Germinal center (tissue), 1 donor: ENCODE measurements around the gene CCR5AS.
"Not testable (repeated sequence)": the region's sequence is repeated elsewhere in the genome, so short reads cannot be mapped to it uniquely, and the experiment has no call there.

Experiments
- DNase-seq: peaks from one replicate; pipeline ENCODE4 v3.0.0; 2012; ENCODE audit warnings: mixed read lengths, low spot score

The CCR5AS gene

DNA sequence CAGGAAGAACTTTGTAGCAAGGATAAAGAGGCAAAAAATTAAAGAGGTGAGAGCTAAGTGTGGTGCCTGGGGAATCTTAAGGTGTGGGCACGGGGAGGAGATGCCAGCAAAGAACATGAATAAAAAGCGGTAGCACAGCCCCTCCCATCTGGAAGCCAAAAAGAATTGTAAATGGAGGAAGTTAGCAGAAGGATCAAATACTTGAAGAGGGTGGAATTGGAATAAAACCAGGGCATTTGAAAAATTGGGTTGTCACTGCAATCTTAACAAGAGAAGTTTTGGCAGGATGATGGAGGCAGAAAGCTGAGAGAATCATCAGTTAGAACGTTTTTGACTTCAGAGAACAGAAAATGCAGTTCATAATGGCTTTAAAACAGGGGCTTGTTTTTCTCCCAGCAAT lies 50.6 kb downstream of the CCR5AS start:
- no peak for DNase-seq

DNA sequence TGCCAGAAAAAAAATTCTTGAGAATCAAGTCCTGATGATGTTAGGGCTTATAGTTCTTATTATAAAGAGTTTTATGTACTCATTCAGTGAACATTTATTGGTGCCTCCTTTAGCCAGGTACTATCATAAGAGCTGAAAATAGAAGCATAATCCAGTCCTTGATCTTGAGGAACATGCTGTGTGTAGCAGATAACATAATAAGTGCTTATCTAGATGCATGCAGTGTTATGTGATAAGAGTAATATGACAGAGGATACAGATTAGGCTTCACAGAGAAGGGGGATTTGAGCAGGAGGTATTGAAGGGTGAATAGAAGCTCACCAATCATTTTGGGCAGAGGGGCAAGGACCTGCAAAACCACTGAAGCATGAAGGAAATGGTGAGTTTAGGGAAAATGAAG lies 51.9 kb downstream of the CCR5AS start:
- DNase-seq, result no peak

DNA sequence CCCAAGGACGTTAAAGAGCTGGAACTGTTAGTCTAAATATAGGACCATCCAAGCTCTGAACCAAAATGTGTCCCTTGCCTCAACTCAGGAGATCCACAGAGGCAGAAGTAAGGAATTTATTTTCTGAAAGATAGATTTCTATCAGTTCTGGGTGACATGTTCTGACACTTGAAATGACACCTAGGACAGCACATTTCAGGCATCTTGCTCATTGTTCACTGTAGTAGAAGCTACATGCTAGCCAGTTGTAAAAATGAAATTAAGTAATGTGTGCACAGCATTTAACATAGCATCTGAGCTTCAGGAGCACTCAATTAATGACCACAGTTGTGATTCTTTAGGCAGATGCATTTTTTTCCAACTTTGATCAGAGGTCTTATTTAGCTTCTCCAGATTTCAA lies 52.4 kb downstream of the CCR5AS start:
- DNase-seq, result no peak

DNA sequence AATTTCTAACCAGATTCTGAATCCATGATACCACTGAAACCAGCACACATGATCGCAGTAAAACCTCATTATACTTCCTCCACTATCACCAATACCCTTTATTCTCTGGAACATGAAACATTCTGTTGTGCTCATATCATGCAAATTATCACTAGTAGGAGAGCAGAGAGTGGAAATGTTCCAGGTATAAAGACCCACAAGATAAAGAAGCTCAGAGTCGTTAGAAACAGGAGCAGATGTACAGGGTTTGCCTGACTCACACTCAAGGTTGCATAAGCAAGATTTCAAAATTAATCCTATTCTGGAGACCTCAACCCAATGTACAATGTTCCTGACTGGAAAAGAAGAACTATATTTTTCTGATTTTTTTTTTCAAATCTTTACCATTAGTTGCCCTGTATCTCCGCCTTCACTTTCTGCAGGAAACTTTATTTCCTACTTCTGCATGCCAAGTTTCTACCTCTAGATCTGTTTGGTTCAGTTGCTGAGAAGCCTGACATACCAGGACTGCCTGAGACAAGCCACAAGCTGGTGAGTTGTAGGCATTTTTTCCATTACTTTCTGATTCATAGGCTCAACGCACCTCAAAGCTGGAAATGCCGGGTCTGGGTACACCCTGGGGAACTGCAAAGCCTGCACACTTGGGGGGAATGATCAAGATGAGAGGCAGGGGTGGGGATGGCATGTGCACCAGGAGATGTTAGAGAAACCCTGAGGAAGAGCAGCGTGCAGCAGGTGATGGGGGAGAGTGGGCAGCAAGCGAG lies 53.0 kb downstream of the CCR5AS start, which contains the start of gene CCR2:
Gene CCR2 (plus strand): TSS at position 465 of the 764 bp plus-strand sequence. CDS start 3,417 bp downstream, outside the sequence.
- DNase-seq, result no peak

DNA sequence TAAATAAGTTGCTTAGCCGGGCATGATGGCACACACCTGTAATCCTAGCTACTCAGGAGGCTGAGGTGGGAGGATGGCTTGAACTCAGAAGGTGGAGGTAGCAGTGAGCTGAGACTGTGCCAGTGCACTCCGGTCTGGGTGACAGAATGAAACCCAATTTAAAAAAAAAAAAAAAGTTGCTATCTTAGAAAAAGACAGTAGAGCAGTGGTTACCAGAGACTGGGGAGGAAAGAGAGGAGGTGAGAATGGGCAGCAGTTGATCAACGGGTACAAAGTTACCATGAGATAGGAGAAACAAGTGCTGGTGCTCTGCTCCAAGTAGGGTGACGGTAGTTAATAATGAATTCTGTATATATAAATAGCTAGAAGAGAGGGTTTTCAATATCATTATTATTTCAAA lies 53.8 kb downstream of the CCR5AS start:
- no peak for DNase-seq

DNA sequence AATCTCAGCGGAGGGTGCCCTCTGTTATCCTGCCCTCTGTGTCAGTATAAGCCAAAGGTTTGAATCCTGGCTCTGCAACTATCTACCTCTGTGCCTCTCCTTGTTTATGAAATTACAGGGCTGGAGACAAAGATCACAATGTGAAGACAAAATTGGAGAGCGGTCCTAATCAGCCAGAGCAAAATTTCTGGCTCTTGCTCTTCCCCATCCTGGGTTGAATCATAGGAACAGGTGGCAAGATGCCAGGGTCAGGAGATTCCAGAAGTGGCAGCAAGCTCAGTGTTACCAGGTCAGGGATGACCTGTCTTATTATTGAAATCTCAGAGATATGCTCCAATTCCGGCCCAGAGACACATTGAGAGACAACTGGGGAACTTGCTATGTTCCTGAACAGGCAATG lies 55.2 kb downstream of the CCR5AS start:
- DNase-seq, result no peak

DNA sequence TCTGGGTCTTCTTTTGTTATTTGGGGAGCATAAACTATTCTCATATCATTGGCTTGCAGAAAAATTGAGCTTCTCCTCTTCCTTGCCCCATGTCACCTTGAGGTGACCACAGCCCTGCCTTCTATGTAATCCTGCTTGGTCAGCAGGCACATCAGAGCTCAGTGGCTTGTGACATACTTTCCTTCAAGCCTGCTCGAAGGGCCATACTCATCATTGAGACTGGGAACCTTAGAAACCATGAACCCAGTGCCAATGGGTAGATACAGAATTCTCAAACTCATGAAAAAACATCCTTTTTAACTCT lies 56.7 kb downstream of the CCR5AS start:
- no peak for DNase-seq

DNA sequence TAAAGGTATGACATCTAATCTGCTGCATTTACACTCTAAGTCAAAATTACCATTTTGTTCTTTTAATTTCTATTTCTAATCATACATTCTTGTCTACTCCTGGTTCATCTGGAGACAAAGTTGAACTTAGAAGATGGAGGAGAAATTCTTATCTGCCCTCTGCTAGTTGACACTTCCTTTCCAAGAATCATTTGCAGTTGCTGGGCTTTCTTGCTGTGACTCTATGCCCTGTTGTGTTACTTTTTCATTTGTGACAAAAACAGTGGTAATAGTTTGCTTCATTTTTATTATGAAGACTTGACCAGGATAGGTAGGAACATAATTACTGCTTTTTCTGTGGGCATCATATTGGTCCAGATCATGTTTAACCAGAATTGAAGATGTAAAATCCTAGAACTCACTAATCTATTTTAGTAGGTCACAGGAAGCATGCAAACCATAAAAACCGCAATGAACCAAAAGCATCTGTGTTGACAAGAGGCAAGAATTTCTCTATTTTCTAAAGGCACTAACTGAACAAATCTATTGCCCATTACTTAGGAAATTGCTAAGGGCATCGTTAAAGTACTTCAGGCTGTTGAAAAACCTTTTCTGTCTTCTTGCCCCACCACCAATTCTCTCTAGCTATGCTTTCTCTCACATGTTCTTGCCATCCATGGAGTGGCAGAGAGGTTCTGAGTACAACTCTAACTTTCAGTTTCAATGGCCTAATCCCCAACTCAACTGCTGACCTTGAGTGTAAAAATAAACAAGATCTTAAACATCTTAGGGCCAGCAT lies 57.2 kb downstream of the CCR5AS start:
- DNase-seq, result no peak

DNA sequence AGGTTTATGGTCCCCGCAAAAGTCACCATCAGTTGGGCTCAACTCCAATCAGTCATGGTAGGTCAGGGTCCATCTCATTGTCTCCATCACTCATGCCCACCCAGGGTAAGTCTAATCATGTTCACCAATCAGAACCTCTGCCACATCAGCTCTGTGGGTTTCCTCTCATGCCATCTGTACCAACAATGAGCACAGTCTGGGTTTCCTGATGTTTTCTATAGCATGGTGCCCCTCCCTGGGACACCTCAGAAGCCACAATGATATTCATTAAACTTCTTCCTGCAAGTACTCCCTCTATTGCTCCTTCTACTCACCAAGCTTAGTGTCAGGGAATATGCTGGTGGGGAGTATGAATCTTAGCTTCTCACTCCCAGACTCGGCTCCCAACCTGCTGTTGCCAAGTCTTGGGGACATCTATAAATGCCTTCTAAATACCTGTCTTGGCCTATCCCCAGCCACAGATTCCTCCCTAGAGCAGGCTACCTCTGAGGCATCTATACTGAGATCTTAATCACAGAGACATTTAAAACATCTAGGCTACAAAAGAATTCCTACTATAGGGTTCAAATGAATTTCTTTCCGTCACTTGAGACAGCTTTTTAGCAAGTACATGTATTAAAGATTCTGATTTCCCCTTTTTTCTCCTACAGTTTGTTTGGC lies 57.9 kb downstream of the CCR5AS start:
- no peak for DNase-seq

DNA sequence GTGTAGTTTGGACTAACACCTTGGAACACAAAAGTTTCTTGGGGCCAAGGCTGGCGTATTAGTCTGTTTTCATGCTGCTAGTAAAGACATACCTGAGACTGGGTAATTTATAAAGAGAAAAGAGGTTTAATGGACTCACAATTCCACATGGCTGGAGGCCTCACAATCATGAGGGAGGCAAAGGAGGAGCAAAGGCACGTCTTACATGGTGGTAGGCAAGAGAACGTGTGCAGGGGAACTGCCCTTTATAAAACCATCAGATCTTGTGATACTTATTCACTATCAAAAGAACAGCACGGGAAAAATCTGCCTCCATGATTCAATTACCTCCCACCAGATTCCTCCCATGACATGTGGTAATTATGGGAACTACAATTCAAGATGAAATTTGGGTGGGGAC lies 62.4 kb downstream of the CCR5AS start:
- DNase-seq, result no peak

DNA sequence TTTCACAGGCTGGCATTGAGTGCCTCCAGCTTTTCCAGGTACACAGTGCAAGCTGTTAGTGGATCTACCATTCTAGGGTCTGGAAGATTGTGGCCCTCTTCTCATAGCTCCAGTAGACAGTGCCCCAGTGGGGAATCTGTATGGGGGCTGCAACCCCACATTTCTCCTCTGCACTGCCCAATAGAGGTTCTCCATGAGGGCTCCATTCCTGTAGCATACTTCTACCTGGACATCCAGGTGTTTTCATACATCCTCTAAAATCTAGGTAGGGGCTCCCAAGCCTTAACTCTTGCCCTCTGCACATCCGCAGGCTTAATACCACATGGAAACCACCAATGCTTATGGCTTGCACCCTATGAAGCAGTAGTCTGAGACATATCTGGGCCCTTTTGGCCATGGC lies 68.0 kb downstream of the CCR5AS start:
- DNase-seq, result no peak

DNA sequence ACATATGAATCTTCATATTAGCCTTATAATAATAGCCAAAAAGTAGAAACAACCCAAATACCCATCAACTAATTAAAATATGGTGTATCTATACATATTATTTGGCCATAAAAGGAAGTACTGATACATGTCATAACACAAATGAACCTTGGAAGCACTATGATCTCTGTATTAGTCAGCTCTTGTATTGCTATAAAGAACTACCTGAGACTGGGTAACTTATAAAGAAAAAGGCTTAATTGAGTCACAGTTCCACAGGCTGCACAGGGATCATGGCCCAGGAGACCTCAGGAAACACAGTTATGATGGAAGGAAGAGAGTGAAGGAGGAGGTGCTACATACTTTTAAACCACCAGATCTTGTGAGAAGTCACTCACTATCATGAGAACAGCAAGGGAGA lies 69.0 kb downstream of the CCR5AS start:
- DNase-seq, result no peak

DNA sequence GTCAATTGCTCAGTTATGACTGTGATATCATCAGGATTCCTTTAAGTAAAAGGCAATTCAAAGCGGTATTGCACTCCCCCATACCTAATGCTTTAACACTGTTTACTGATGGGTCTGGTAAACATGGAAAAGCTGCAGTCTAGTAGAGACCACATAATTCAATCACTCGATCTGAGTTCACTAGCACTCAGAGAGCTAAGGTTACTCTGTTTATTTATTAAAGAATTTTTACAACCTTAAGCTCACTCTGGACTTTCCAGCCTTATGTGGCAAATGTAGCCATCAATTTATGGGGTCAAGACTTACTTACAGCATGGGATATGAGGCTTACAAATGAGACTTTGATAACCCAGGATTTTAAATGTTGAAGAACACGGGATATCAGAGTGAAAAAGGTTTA lies 71.3 kb downstream of the CCR5AS start:
- no peak for DNase-seq

DNA sequence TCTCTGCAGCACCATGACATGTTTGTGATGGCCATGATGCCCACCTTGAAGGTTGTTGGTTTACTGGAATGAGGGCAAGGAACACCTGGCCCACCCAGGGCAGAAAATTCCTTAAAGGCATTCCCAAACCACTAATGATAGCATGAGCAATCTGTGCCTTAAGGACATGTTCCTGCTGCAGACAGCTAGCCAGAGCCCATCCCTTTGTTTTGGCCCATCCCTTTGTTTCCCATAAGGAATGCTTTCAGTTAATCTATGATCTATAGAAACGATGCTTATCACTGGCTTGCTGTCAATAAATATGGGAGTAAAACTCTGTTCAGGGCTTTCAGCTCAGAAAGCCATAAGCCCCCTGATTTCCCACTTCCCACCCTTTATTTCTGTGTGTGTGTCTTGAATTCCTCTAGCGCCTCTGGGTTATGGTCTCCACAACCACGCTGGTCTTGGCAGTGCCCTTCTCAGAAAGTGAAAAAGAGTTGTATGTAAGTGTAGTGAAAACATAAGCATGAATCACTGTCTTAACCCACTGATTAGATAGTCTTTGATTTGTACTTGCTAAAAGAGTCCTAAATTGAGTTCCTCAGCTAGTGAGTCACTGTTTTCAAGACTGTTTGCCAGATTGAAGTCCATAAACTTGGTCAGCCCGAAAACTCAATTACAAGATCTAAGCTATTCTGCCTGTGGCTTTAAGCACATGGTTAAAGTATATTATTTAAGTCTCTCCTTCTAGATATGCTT lies 72.0 kb downstream of the CCR5AS start:
- DNase-seq, result no peak

DNA sequence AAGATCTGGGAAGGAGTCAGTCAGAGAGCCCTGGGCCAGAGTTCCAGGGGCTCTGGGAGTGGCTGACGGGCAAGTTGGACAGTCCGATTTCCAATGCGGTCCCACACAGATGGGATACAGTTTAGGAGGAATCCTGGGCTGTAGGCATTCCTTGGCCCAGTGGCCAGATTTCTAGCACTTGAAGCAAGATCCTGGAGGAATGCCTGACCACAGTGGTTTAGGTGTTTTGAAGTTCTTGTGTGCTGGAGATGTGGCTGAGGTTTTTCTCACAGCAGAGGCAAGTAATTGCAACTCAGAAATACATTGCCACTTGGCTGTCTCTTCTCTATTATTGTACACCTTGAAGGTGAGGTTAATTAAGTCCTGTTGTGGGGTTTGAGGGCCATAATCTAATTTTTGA lies 76.2 kb downstream of the CCR5AS start:
- not testable (repeated sequence) for DNase-seq

DNA sequence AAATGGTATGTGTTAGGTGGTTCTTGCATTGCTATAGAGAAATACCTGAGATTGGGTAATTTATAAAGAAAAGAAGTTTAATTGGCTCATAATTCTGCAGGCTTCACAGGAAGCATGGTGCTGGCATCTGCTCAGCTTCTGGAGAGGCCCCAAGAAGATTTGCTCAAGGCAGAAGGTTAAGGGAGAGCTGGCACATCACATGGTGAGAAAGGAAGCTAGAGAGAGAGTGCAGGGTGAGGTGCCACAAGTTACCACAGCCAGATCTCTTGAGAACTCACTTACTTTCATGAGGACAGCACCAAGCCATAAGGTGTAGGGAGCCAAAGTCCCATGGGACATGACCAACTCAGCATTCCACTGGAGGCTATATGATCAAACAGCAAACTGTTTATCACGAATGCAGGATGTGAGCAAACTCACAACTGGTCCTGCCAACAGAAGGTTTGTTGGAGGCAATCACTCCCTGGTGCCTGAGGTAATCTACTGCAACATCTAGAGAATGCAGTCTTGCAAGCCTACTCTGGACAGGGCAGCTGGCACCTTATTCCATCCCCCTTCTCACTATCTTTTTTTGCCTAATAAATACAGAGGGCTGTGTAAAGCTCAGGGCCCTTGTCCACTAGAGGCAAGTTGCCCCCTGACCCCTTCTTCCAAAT lies 81.1 kb downstream of the CCR5AS start:
- DNase-seq, result no peak

DNA sequence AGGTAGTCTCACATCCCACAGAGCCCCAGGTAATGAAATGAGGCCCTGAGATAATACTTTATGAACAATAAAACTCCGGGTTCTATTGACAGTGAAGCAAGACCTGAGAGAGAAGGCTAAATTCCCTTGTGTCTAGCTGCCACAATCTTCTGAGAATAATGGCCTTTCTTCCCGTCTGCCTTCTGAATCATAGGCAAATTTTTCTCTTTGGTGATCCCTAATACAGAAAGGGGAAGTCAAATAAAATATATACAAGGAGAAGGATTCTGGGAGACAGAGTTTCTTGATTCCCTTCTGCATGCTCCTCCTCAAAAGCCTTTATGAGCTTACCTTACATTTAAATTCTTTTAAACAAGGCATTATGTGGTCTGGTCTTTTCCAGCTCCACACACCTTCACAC lies 82.8 kb downstream of the CCR5AS start:
- DNase-seq, result no peak

DNA sequence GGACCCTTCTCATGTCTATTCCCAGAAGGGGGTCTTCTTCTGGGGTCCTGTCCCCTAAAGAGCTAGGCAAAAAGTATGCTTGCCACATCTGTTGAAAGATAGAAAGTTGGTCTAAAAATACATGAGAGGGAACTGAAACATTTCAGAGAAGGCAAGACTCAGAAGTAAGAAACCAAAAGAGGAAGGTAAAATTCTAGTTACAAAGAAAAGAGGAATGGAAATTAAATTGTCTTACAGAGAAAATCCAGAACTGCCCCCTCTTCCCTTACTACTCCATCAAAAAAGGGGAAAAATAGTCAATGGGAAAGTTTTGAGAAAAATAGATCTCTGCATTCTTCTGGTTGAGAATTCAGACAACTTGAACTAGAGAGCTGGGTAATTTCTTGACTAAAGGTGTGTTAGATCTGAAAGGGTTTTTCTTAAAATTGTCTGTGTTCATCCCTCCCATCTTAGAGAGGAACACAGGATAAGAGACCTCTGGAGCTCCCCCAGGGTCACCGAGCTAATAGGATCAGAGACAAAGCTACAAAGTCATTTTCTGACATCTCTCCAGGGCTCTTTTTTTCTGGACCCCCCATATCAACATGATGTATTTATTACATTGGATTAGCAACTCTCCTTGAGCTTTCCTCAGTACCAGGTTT lies 85.3 kb downstream of the CCR5AS start:
- DNase-seq, result peak; percentile 16

DNA sequence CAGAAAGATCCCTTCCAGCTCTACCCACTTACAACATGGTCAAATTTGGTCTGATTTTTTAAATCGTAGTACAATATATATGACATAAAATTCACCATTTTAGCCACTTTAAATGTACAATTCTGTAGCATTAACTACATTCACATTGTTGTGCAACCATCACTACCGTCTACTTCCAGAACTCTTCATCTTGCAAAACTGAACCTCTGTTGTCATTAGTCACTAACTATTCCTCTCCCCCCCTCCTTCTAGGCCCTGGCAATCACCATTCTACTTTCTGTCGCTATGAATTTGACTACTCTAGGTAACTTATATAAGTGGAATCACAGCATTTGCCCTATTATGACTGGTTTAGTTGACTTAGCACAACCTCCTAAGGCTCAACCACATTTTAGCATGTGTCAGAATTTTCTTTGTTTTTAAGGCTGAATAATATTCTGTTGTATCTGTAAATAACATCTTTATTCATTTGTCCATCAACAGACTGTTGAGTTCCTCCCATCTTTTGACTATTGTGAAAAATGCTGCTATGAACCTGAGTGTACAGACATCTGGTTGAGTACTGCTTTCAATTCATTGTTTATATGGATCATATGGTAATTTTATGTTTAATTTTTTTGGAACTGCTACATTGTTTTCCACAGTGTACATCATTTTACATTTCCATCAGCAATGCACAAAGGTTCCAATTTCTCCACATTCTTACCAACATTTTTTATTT lies 88.5 kb downstream of the CCR5AS start:
- DNase-seq, result no peak

DNA sequence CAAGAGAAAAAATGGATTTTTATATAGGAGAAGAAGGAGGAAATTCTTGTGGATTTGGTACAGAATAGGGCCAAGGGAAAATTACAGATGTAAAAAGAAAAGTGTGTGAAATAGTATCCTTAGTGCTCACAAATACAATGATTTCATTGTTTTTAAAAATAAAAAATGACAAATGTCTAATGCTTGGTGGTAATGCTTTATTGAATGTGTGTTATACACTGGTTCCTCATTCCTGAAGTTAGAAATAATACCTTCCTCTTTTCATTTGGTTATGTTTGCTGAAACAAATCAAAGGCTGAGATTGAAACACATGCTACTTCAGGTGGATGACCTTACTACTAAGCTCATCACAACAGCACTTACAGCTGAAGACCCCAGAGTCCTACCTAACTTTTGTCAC lies 90.7 kb downstream of the CCR5AS start:
- no peak for DNase-seq

DNA sequence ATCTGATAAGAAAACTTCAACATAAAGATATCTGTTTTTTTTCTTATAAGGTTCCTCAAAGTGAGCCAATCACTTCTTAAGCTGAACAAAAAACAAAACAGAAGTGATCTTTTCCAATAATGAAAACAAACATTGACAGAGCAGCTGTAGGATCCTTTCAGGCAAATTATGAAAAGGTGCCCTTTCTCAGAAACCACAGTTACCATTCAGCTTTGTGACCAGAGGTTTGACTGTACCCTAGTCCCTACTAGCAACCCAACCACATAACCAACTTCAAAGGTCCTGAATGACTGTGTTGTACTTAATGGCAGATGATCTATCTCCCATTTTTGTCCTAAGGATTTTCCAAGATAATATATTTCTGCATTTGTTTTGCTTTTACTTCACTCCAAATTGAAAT lies 92.3 kb downstream of the CCR5AS start:
- no peak for DNase-seq
